K562 (cell line): Measurements from ENCODE around the gene IL12B. TPM values are rescaled to one million over a fixed set of nuclear protein-coding genes. Genes with fewer than 3 reads are reported as not detected.

Experiments
- ATAC-seq: fragments of 200-7000 bp; cut with Tn5 transposase; 3 replicates; pipeline ENCODE4 v1.9.1; 2020; ENCODE audit warnings: moderate library complexity
- Bru-seq: library from RNA; stranded (reverse); fragments of 400-500 nt; gene quantifications from one replicate; lab custom pipeline; 2021; lab: Mats Ljungman, UMichigan
- BruChase-seq, 2 experiments: library from RNA; stranded (reverse); fragments of 400-500 nt; gene quantifications; one replicate each; lab custom pipeline; 2021; lab: Mats Ljungman, UMichigan
- BruUV-seq: library from RNA; stranded (reverse); fragments of 400-500 nt; replicated peaks from 2 replicates; lab custom pipeline; 2021; lab: Mats Ljungman, UMichigan
- CTCF ChIA-PET: fragments of 300-600 bp; formaldehyde crosslinking; extraction: SDS; loops from one replicate; lab custom pipeline; 2021; ENCODE audit warnings: low intra/inter-chr PET ratio; lab: Yijun Ruan, JAX
- POLR2A ChIA-PET: fragments of 300-600, 350-650 bp; sonication (Branson Sonifier 250); formaldehyde crosslinking; extraction: SDS; loops from one replicate; lab custom pipeline; 2021; ENCODE audit warnings: antibody characterized with exemption, inconsistent platforms; lab: Yijun Ruan, JAX
- DNase-seq, 4 experiments: peaks; one replicate each; pipeline versions ENCODE4 v3.0.0 to v3.0.0-alpha.2; 2011 to 2018; ENCODE audit warnings: low spot score in 3 of 4, mixed read lengths in 3 of 4; ENCODE audit errors: extremely low read depth in 1 of 4
- FAIRE-seq: peaks from 2 replicates; lab custom pipeline; 2011; peaks lifted over from hg19 to GRCh38; lab: Jason Lieb, UNC
- H2AFZ ChIP-seq: 2 replicates; pipeline ENCODE4 v1.6.0; 2011; ENCODE audit warnings: low read depth, low read length, control low read depth, inconsistent platforms
- H3K27ac ChIP-seq: fragments of 200-600 bp; 3 replicates; pipeline ENCODE4 v1.8.0; 2011; ENCODE audit warnings: low read depth, mild to moderate bottlenecking, control low read depth, inconsistent platforms, low read length, moderate library complexity, mixed read lengths; ENCODE audit errors: extremely low read depth
- H3K27me3 ChIP-seq, 2 experiments: fragments of 300-600 bp in 1 of 2; 2 replicates in 1 of 2; 3 replicates in 1 of 2; pipeline versions ENCODE4 v1.6.0 to v1.8.0; 2011; ENCODE audit warnings: inconsistent platforms in 2 of 2, low read length in 2 of 2, mild to moderate bottlenecking in 1 of 2, mixed read lengths in 1 of 2, moderate library complexity in 1 of 2; ENCODE audit not compliant: control insufficient read depth in 2 of 2, insufficient read depth in 2 of 2
- H3K36me3 ChIP-seq: fragments of 300-600 bp; 3 replicates; pipeline ENCODE4 v1.8.0; 2011; ENCODE audit warnings: mild to moderate bottlenecking, low read length, inconsistent platforms; ENCODE audit not compliant: control insufficient read depth, insufficient read depth
- H3K4me1 ChIP-seq, 2 experiments: fragments of 200-600 bp in 1 of 2; replicated peaks in 1 of 2; 2 replicates in 1 of 2; 3 replicates in 1 of 2; pipeline versions ENCODE4 v1.5.1 to v1.8.0; 2011; ENCODE audit warnings: inconsistent platforms in 2 of 2, low read length in 2 of 2, mild to moderate bottlenecking in 1 of 2, mixed read lengths in 1 of 2, moderate library complexity in 1 of 2; ENCODE audit not compliant: control insufficient read depth in 2 of 2, insufficient read depth in 2 of 2
- H3K4me2 ChIP-seq: 2 replicates; pipeline ENCODE4 v1.6.1; 2011; ENCODE audit warnings: low read length, control low read depth, inconsistent platforms, mixed read lengths; ENCODE audit not compliant: insufficient read depth
- H3K4me3 ChIP-seq: fragments of 200-600 bp; sonication (generic), shearing (Covaris generic); 2 replicates; pipeline ENCODE4 v1.5.1; 2016; ENCODE audit warnings: control low read depth, inconsistent platforms
- H3K79me2 ChIP-seq: fragments of 200-600 bp; 3 replicates; pipeline ENCODE4 v1.8.0; 2011; ENCODE audit warnings: low read length, inconsistent platforms; ENCODE audit not compliant: control insufficient read depth, insufficient read depth
- H3K9ac ChIP-seq, 2 experiments: 2 replicates each; pipeline versions ENCODE4 v1.6.0 to v1.6.1; 2011; ENCODE audit warnings: low read depth in 2 of 2, low read length in 2 of 2, control low read depth in 1 of 2, inconsistent platforms in 1 of 2, mild to moderate bottlenecking in 1 of 2, mixed read lengths in 1 of 2; ENCODE audit not compliant: insufficient read depth in 1 of 2
- H3K9me1 ChIP-seq: one replicate; pipeline ENCODE4 v1.6.0; 2011; ENCODE audit warnings: inconsistent platforms, mild to moderate bottlenecking, low read length, moderate library complexity; ENCODE audit not compliant: control insufficient read depth, insufficient read depth
- H3K9me3 ChIP-seq: replicated peaks from 2 replicates; pipeline ENCODE4 v1.5.1; 2011; ENCODE audit warnings: low read depth, low read length, inconsistent platforms; ENCODE audit not compliant: control insufficient read depth, insufficient read depth
- H4K20me1 ChIP-seq: replicated peaks from 2 replicates; pipeline ENCODE4 v1.6.1; 2011; ENCODE audit warnings: low read length, inconsistent platforms, mixed read lengths; ENCODE audit not compliant: control insufficient read depth, insufficient read depth
- FOSL1 ChIP-seq: fragments of 200-800 bp; sonication (Bioruptor generic); conservative IDR thresholded peaks from 2 replicates; pipeline ENCODE4 v1.6.1; 2016; ENCODE audit warnings: missing genetic modification characterization, missing compliant biosample characterization
- HMGN3 ChIP-seq: IDR thresholded peaks from 2 replicates; pipeline ENCODE4 v1.6.1; 2011; ENCODE audit warnings: borderline replicate concordance, low read depth, mild to moderate bottlenecking, mixed read lengths, low read length; ENCODE audit not compliant: insufficient read length; ENCODE audit errors: extremely low read depth
- JUND ChIP-seq, 2 experiments: IDR thresholded peaks; 2 replicates in 1 of 2; 3 replicates in 1 of 2; pipeline ENCODE4 v1.6.1; 2011; ENCODE audit warnings: borderline replicate concordance in 2 of 2, low read depth in 2 of 2, low read length in 2 of 2, improper control_type of control experiment in 1 of 2, missing biosample characterization in 1 of 2, missing genetic modification characterization in 1 of 2, missing genetic modification reagents in 1 of 2
- WGBS: fragments of 100-300 bp; shearing (Covaris generic); methylation state at CpG from one replicate; pipeline ENCODE4 v1.1.6; 2016; ENCODE audit warnings: low coverage, mixed read lengths; ENCODE audit not compliant: insufficient coverage; ENCODE audit errors: missing lambda C conversion rate; 5-methylcytosine and 5-hydroxymethylcytosine counted together
- in situ Hi-C: fragments of 300-500 bp; cut with MboI; formaldehyde crosslinking; loops from 4 replicates; pipeline ENCODE4 v1.15.0; 2018; ENCODE audit warnings: inconsistent platforms, mixed read lengths
- intact Hi-C: fragments of 100-400 bp; cut with micrococcal nuclease; formaldehyde crosslinking; loops from 2 replicates; pipeline ENCODE4 v1.14.2; 2022
- long read RNA-seq, 3 experiments: library from polyadenylated mRNA in 2 of 3; library from RNA in 1 of 3; unstranded in 2 of 3; stranded (forward) in 1 of 3; transcript quantifications; one replicate each; pipeline ENCODE4 v2.0.0, GENCODE V29; 2019 to 2022
- polyA minus RNA-seq, 3 experiments: library from RNA; depleted of rRNA, polyadenylated mRNA; stranded (reverse); fragments of >200 nt; gene quantifications; 2 replicates each; pipeline ENCODE4 v1.2.3, GENCODE V29; 2011
- polyA plus RNA-seq, 8 experiments: library from polyadenylated mRNA; depleted of rRNA in 4 of 8; stranded (reverse) in 5 of 8; unstranded in 3 of 8; fragments of >200 nt; fragmentation: Nextera tagmentation in 2 of 8; fragmentation: Illumina TruSeq in 1 of 8; extraction: Ambion mirVana in 2 of 8; extraction: Trizol in 1 of 8; gene quantifications; 2 replicates each; pipeline versions ENCODE4 v1.2.1 to v1.2.3, GENCODE V29; 2011 to 2014; ENCODE audit warnings: inconsistent platforms in 1 of 8, missing spikeins in 1 of 8
- total RNA-seq, 7 experiments: library from RNA; depleted of rRNA in 6 of 7; stranded (reverse); fragments of >200 nt in 6 of 7; fragmentation: Illumina TruSeq in 2 of 7; extraction: Trizol in 2 of 7; gene quantifications; 2 replicates each; pipeline versions ENCODE4 v1.2.1 to v1.2.3, GENCODE V29; 2011 to 2021; ENCODE audit warnings: low replicate concordance in 1 of 7

IL12B gene
- total RNA-seq (2011; cell fraction: chromatin; rRNA removed; ENCODE audit: low replicate concordance): not detected in 2 replicates
- total RNA-seq (2011; cell fraction: nucleolus; rRNA removed): not detected in 2 replicates
- not detected in 2 replicates for total RNA-seq (2011; cell fraction: nucleoplasm; rRNA removed)
- total RNA-seq (2014; rRNA removed) (not detected in 2 replicates), total RNA-seq (2014; rRNA removed; fragmentation: Illumina TruSeq; extraction: Trizol) (not detected in 2 replicates), total RNA-seq (2015; rRNA removed; fragmentation: Illumina TruSeq; extraction: Trizol) (not detected in 2 replicates), total RNA-seq (2021) (not detected in 2 replicates), polyA plus RNA-seq (2011; rRNA removed) (not detected in 2 replicates), polyA plus RNA-seq (2014; fragmentation: Illumina TruSeq; extraction: Trizol) (not detected in 2 replicates), polyA plus RNA-seq (2014; fragmentation: Nextera tagmentation; extraction: Ambion mirVana) (not detected), polyA plus RNA-seq (2014; rRNA removed) (not detected in 2 replicates), polyA minus RNA-seq (2011; rRNA and poly(A)+ RNA removed) (not detected in 2 replicates), Bru-seq, nascent RNA (percentile 6 among the genes with signal in this experiment), BruChase-seq, experiment 1, labeled RNA remaining after a 2-hour chase (not detected), BruChase-seq, experiment 2, labeled RNA remaining after a 6-hour chase (not detected)
- polyA plus RNA-seq (2011; cell fraction: cytosol; rRNA removed): not detected in 2 replicates
- not detected in 2 replicates for polyA plus RNA-seq (2011; cell fraction: nucleus; rRNA removed)
- polyA plus RNA-seq (2012): not detected in 2 replicates
- polyA minus RNA-seq (2011; cell fraction: cytosol; rRNA and poly(A)+ RNA removed): not detected in 2 replicates
- polyA minus RNA-seq (2011; cell fraction: nucleus; rRNA and poly(A)+ RNA removed): not detected in 2 replicates
- long read RNA-seq, experiment 1: 0 reads
- long read RNA-seq, experiment 2: 0 reads
- long read RNA-seq, experiment 3: 0 reads

GRCh38 chr5:159330131-159330800 lies at the start of gene IL12B:
Gene IL12B, minus strand, starts transcription at chr5:159330487. Its CDS starts 3,705 bp downstream, at chr5:159326782.
- intact Hi-C loops (loop anchor here (5.0 to 10.0 kb wide), 3 partner anchors 92 to 657 kb away; partner anchors contain the start of gene ADRA1B), in situ Hi-C loops (loop anchor here (10.0 kb wide), 1 partner anchor 1135 kb away; no protein-coding TSS in a partner anchor)

More at GRCh38 chr5:159330131-159330800, at the start of gene IL12B:
- POLR2A ChIA-PET: no interaction called here
- H3K9ac ChIP-seq: no peak within 1 kb of the TSS
- WGBS: 2% methylated on average over 4 of the region's 4 CpGs
- peak within 1 kb of the TSS; percentile 56 for H3K4me2 ChIP-seq
- no peaks in the 10 kb centered on the region for H3K79me2 ChIP-seq
- DNase-seq (no peak), FAIRE-seq (no peak), ATAC-seq (no peak)
- no peaks in the 10 kb centered on the region for H4K20me1 ChIP-seq
- CTCF ChIA-PET: no interaction called here
- H3K27me3 ChIP-seq: peaks cover 14 to 16% of the 10 kb centered on the region in 2 experiments
- no peaks in the 10 kb centered on the region for H3K9me1 ChIP-seq
- H2AFZ ChIP-seq: 0 out of 2 replicates have a peak within 1 kb of the TSS, but pooled peaks have one; percentile 81
- BruUV-seq: no TSS peak
- H3K9me3 ChIP-seq: no peaks in the 10 kb centered on the region
- TF ChIP-seq HMGN3 (no peak), FOSL1 (tag) (peak; percentile 38; the same call in 1 of the 2 replicates), JUND (IDR thresholded peaks at IDR 0.05; ENCODE audit: borderline replicate concordance, low read depth, low read length) (peak; percentile 7; the same call in 1 of the 2 replicates), JUND (tag; IDR thresholded peaks at IDR 0.05; ENCODE audit: borderline replicate concordance, low read depth, low read length) (no peak)
- H3K36me3 ChIP-seq: no peaks in the 10 kb centered on the region
- no peak within 1 kb of the TSS for H3K27ac ChIP-seq
- peak within 1 kb of the TSS; percentile 39 for H3K4me3 ChIP-seq
- peaks cover 0 to 6% of the 10 kb centered on the region in 2 experiments; a peak in 2 of 5 replicates for H3K4me1 ChIP-seq
